HG02938 (cell line): ENCODE measurements around the gene PEX14.

Experiments used
- ATAC-seq: cut with Tn5 transposase; IDR thresholded peaks from one replicate; pipeline ENCODE4 v1.9.1; 2021; ENCODE audit warnings: mild to moderate bottlenecking, moderate library complexity; ENCODE audit not compliant: unreplicated experiment

The PEX14 gene

DNA sequence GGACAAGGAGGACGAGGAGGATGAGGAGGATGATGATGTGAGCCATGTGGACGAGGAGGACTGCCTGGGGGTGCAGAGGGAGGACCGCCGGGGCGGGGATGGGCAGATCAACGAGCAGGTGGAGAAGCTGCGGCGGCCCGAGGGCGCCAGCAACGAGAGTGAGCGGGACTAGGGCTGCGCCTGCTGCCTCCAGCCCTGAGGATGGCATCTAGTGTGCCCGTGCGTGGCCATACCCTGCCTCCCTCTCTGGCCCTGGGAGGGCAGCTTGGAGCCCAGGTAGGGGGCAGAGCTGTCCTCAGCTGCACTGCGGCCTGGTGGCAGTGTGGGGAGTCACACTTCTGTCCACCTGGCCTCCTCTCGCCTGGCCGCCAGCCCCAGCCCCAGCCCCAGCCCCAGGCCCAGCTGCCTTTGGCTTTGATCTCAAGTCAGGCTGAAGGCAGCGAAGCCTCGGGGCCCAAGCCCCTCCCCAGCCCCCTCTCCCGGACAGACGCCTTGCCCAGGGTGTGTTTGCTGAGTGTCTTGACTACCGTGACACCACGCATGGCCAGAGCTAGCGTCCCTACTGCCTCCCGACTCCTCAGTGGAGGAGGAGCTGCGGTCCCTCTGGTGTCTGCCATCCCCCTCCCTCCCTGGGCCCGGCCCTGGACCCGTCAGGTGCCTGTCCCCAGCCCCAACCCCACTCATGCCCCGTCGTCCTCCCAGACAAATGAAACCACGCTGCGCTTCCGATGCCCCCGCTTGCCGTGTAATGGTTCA lies 155.2 kb downstream of the PEX14 start:
- ATAC-seq, result no peak

DNA sequence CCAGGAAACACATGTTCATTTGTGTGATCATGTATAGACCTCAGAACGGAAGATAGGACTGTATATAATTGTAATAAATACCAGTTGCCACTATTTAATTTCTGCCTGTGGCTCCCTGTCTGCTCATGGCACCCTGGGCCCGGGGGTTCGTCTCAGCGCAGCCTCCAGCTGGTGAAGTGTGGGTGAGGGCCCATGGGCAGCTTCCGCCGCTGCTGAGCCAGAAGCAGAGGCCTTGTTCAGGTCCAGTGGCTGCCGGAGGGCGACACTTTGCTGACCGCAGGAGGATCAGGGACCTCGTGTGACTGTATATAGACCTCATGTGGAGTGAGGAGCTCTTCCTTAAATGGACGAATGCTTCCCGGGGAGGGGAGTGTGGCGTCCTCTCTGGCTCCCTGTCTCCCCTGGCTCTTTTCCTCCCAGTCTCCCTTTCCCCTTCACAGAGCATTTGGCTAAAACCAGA lies 155.9 kb downstream of the PEX14 start:
- no peak for ATAC-seq

DNA sequence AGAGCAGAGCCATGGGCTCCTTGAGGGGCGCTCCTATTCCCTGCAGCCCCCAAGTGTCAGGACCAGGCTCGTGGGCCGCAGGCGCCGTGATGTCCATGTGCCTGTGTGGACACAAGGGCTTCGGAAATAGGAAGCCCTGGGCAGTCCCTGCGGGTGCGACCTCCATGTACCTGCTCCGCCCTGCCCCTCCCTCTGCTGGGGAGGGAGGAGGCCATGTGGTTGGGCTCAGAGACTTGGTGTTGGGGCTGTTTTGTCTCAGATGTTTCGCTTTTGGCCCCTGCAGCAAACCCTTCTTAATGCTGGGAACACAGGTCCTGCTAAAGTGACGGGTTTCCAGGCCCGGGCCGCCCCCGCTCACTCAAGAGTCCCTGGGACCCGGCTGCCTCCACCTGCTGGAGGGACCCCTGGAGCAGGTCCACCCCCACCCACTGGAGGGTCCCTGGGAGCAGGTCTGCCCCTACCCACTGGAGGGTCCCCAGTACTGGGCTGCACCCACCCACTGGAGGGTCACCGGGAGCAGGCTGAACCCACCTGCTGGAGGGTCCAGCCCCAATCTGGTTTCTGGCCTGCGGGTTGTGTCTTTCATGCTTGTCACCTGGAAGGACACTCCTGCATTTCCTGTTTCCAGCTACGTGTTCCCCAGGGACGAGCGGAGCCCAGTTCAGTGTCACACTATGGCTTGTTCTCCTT lies 156.5 kb downstream of the PEX14 start:
- no peak for ATAC-seq

DNA sequence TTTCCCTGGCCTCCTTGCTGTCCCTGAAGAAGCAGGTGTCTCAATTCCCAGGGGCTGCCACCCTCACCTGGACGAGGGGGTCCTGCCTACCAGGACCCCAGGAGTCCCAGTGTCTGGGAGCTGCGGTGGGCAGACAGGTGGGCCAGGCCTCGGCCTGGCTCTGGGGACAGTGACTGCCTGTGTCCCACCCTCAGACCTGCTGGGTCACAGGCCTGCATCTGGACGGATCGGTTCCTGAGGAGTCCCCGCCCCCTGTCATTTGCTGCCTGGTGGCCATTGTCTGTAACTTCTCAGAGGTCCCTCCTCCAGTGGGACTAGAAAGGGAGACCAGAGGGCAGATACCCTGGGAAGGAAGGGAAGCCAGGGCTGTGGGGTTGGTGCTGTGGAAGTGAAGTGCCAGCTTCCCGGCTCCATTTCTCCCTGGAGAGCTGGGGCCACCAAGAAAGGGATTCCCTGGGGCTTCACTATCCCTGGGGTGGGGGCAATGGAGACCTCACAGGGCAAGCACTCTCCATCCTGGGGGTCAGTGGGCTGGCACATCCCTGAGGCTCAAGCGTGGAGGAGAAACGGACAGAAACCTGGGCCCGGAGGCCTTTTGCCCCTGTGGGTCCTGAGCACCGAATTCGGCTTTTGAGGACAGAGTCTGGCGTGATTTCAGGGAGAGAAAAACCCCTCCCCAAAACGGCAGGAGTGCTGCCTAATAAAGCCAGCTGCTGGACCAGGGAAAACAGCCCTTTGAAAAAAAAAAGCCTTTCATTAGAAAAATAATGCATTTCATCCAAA lies 157.3 kb downstream of the PEX14 start:
- ATAC-seq, result no peak

DNA sequence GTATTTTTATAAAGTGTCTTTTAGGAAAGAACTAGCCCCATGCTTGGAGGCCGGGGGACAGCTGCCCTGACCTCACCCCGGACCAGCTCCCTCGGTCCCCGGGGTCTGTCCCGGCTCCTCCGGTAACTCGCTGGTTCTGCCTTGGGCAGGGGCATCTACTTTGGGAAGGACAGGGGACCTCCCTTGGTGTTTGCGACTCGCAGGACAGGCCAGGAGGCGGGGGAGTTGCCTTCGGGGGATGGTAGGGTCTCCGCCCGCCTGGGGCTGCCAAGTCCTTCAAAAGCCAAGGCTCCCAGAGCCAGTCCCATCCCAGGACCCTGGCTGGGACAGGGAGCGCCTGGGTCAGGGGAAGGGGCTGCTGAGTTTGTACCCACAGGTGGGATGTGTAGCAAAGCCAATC lies 157.9 kb downstream of the PEX14 start:
- no peak for ATAC-seq

DNA sequence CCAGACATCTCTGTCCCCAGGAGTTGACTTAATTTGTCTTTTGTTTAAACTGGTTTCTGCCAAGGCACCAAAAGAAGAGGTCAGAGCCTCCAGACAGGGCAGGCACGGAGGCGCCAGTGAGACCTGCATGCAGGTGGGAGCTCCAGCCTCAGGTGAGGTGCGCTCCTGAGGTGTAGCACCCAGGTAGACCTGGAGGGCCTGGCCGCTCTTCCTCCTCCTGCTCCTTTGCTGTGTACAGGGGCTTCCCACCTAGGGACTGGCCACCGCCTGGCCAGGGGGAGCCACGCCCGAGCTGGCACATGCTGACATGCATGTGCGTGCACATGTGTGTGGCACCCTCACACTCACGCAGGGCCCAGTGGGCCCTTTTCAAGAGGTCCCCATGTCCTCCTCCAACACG lies 158.7 kb downstream of the PEX14 start:
- ATAC-seq, result no peak

DNA sequence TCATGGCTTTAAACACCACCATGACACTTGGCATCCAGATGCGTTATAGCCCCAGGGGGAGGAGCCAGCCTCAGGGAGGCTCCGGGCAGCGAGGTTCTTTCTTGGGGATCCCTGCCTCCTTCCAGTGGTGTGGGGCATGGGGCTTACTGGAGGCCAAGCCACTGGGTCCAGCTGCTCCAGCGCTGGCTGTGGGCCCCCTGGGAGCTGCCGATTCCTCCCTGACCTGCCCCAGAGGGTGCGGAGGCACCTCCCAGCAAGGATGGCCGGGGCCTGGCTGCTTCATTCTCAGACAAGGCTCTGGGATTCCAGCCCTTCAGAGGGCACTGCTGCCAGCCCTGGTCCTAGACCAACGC lies 159.3 kb downstream of the PEX14 start:
- ATAC-seq, result no peak

DNA sequence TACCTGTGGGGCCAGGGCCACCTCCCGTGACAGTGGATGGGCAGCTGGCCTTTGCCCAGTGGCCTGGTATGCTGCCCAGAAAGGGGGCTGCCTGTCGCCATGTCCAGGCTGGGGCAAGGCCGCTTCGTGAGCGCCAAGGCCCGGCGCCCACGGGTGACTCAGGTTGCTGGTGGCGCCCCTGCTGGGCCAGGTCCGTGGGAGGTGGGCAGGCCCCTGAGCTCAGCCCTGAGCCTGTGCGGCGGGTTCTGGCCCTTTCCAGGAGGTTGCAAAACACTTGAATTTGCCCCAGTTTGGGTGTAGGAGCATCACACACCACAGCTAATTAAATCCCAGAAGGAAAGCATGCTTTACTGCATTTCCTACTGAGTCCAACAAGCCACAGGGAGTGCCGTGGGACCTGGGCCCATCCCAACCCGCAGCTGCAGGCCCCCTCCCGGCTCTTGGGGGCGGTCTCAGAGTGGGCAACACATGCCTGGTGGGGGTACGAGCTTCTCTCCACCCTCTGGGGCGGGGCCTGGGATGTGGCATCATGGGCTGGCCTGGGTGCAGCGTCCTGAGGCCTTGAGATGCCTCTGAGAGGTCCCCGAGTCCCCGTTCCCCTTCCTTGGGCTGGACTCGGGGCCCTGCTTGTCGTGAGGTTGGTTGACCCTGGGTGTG lies 159.8 kb downstream of the PEX14 start:
- no peak for ATAC-seq

DNA sequence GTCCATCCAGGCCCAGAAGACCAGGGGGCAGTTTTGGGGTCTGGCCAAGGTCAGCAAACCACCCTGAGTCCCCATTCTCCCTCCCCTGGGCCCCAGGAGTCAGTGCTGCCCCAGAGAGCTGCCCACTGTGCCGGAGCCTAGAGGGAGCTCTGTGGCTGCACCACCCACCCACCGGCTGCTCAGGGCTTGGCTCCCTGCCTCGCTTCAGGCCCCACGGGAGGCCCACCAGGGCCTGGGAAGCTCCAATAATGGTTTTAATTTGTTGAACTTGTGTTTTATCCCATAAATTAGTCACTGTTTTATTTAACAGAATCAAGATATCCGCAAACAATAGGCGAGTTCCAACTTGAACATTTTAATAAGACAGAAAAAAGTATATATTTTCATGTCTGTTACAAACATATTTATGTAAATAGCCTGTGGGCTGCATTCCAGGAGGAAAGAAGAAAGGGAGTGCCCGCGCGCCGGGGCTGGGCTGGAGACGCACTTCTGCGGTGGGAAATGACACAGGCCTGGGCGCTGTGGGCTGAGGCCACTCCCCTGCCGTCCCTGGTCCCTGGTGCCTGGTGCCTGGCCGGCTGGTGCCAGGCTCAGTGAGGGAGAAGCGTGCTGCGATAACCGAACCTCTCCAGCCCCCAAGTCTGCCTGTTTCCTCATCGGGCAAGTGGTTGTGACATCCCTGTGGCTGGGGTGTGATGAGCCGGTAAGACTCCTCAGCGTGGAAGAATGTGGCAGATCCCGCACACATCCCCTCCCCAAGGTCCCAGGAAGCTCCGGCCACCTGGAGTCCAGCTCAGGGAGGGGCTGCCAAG lies 160.5 kb downstream of the PEX14 start:
- ATAC-seq, result no peak

DNA sequence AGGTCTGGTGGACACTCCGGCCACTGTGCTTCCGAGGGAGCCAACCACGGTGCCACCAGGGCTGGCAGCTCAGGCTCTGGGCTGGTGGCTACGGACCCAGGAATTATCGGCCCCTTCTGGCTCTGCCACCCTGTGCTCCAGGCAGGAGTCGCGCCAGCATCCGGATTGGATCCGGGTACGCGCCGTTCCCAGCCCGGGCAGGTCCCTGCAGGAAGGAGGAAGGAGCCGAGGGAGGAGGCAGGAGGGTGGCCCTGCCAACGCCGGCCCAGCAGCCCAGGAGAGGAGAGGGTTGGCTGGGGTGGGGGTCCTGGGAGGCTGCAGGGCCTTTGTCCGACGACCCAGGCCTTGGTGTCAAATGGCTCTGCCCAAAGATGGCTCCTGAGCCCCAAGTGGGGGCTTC lies 161.2 kb downstream of the PEX14 start:
- no peak for ATAC-seq

DNA sequence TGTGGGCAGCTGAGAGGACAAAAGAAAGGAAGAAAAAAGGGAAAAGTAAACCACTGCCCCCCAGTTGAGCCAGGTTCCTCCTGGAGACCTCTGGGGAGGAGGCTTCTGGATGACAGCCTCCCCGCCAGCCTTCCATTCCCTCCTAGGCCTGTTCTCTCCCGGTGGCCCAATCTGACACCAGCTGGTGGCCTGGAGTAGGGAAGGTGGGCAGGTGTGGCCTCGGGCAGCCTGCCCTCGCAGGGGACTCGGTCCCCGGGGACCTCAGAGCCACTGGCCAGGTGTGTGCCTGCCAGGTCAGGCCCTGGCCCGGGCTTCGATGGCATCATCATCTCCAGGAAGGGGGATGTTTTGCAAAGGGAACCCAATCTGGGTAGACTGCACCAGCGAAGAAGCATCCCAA lies 162.7 kb downstream of the PEX14 start:
- ATAC-seq, result no peak

DNA sequence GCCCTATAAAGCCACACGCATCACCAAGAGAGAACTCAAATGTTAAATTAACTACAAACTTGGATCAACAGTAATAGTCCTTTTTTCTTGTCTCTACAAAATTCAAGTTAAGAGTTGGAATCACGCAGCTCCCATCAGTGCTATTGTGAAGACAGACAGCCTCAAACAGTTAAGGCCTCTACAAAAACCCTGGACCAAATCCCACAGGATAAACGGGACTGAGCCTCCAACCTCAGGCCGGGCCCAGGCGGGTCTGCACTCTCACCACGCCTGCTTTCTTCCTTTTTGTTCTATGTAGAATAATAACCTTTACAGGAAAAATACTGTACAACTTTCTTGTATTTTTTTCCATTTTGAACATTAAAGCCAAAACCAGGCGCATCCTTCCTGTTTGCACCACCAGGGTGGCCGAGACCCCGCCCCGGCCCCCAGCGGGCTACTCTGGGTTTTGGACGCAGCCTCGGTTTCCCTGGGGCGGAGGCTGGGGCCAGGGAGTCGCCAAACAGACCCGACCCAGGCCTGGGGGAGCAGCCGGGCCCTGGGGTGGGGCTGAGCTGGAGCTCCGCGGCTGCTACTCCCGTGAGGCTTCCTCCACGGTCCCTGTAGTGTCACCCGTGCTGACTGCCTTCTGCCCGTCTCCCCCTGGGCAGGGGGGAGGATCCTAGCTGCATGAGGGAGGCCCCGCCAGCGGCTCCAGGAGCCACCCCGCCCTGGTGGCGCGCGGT lies 163.2 kb downstream of the PEX14 start:
- no peak for ATAC-seq

DNA sequence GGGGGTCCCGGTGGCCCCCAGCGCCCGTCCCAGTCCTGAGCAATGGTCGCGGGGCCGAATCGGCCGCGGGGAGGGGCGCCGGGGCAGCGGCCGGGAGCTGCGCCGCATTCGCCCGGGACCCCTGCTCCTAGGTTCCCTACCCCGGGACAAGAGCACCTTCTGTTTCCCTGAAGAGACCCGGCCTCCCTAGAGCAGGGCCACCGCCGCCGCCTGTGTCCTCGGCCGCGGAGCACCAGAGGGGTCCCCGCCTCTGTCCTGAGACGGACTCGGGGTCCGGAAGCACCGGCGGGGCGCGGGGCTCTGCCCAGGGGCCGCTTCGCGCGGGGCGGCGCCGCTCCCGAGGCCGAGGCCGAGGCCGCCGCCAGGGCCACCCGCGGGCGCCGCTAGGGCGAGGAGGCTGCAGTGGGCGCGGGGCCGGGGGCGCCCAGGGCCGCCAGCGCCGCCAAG lies 163.8 kb downstream of the PEX14 start:
- ATAC-seq, result no peak

DNA sequence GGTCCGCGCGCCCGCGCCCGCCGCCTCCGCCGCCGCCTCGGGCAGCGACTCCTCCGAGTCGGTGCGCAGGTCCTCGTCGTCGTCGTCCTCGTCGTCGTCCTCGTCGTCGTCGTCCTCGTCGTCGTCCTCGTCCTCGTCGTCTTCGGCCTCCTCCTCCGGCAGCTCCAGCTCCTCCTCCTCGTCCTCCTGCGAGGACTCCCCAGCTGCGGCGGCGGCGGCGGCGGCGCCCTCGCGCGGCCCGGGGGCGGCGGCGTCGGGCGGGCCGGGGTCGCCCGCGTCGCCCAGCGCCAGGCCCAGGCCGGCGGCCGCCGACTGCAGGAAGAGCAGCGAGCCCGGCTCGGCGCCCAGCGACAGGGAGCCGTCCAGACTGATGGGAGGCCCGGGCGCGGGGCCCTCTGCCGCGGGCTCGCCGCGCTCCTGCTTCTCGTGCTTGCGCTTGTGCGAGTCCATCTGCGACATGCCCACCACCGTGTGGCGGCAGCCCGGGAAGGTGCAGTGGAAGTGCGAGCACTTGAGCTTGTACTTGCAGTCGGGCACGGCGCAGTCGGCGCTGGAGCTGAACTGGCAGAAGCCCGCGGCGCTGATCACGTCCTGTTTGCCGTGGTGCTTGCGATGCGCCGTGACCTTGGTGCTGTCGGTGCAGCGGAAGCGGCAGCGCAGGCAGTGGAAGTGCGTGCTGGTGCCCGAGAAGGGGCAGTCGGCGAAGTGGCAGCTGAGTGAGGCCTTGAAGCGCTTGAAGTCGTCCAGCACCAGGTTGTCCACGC lies 164.4 kb downstream of the PEX14 start:
- ATAC-seq, result no peak

DNA sequence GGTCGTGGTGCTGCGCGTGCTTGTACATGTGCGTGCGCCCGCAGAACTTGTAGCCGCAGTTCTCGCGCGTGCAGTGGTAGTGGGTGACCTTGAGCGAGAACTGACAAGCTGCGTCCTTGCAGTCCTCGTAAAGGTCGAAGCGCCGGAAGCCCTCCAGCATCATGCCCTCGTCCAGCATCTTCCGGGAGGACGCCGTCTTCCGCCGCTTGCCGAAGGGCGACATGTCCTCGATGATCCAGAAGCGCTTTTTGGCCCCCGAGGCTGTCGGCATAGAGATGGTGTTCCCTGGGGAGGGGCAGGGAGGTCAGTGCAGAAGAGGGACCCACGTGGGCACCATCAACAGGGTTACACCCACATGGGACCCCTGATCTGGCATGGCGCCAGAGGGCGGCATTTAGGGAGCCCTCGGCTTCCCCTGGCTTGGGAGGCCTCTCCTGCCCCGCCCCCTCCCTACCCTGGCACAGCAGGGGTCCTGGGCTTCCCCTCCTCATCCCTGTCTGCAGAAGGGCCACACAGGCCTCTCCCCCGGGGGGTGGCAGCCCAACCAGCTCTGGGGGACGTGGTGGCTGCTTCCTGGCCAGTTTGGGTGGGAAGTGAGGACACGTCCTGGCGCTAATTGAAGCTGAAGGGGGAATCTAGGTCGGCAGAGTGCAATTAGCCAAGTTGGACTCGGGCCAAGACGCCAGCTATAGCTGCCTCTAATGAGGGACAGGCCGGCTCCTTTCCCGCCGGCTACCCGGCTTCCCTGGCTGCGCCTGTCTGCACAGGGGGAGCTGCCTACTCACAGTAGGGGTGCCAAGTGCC lies 165.2 kb downstream of the PEX14 start:
- ATAC-seq, result no peak

DNA sequence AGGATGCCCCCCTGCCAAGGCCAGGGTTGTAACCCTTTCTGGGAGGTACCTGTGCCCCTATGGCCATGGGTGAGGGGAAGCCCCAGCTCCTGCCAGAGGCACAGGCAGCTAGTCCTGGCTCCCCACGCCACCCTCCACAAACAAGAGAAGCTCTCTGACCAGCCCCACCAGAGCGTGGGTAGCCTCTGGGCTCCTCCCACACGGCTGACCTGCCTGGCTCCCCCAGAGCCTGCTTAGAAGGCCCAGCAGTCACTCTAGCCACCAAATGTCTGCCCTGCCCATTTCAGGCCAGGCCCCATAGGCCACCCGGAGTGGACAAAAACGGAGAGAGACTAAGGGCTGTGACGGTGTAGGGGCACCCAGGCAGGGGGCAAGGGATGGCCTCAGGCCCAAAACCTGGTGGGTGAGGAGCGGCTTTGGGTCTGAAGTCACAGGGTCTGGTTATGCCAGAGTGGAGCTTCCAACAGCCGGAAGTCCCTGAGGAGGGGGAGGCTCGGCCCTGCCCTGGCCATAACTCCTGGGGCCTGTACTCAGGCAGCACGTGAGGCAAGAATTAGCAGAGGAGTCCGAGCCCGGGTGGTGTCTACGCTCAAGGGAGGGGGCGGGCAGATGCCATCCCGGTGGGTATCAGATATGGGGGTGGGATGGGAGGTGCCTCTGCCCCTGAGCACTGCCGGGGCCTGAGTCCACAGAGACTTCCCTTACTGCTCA lies 166.2 kb downstream of the PEX14 start:
- ATAC-seq, result no peak

DNA sequence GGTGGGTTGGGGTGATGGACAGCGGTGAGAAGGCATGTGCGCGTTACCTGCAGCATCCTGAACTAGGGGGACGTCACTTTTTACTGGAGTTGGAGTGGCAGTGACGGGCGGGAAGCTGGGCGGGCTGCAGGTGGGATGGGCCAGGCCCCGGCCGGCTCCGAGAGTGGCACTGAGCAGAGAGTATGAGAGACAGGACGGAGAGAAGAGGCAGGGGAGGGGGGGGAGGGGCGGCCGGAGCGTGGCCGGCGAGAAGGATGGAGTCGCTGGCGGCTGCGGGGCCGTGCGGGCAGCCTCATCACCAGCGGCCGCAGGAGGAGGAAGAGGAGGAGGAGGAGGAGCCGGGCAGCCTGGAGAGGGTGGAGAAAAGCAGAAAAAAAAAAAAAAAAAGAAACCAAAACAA lies 167.2 kb downstream of the PEX14 start:
- no peak for ATAC-seq
